Activated CD4-positive, alpha-beta T cell treated with anti-CD3 and anti-CD28 coated beads, Interleukin-2, amount 10 ng/mL, durations not matched to agents 7 days and 5 days (primary cell): ENCODE results near the gene DRD3. TPM values are rescaled to one million over a fixed set of nuclear protein-coding genes. Genes with fewer than 3 reads are reported as not detected.

Experiments
- CTCF ChIA-PET: fragments of 350-600 bp; sonication (Branson Sonifier 250); formaldehyde crosslinking; loops from one replicate; lab custom pipeline; 2021; ENCODE audit warnings: antibody characterized with exemption; lab: Charles Lee
- POLR2A ChIA-PET: fragments of 350-600 bp; sonication (Branson Sonifier 250); formaldehyde crosslinking; loops from one replicate; lab custom pipeline; 2021; ENCODE audit warnings: antibody characterized with exemption; lab: Charles Lee
- DNase-seq: peaks from one replicate; pipeline ENCODE4 v3.0.0-alpha.2; 2020
- H3K27ac Mint-ChIP-seq: one replicate; pipeline ENCODE4 v1.8.0; 2021; ENCODE audit warnings: mild to moderate bottlenecking, moderate library complexity, mixed read lengths
- H3K27me3 Mint-ChIP-seq: one replicate; pipeline ENCODE4 v1.8.0; 2021; ENCODE audit warnings: mixed read lengths
- H3K36me3 Mint-ChIP-seq: one replicate; pipeline ENCODE4 v1.8.0; 2021; ENCODE audit warnings: low read depth, mixed read lengths
- H3K4me1 Mint-ChIP-seq: one replicate; pipeline ENCODE4 v1.8.0; 2021; ENCODE audit warnings: mixed read lengths
- H3K4me3 Mint-ChIP-seq: one replicate; pipeline ENCODE4 v1.8.0; 2021; ENCODE audit warnings: mild to moderate bottlenecking, moderate library complexity, mixed read lengths
- H3K9me3 Mint-ChIP-seq: one replicate; pipeline ENCODE4 v1.8.0; 2021; ENCODE audit warnings: mixed read lengths
- total RNA-seq, 2 experiments: library from RNA; stranded (reverse); gene quantifications; one replicate each; pipeline ENCODE4 v1.2.3, GENCODE V29; 2021

Gene DRD3
- total RNA-seq, 2 experiments from 2014 or later: not detected

DNA sequence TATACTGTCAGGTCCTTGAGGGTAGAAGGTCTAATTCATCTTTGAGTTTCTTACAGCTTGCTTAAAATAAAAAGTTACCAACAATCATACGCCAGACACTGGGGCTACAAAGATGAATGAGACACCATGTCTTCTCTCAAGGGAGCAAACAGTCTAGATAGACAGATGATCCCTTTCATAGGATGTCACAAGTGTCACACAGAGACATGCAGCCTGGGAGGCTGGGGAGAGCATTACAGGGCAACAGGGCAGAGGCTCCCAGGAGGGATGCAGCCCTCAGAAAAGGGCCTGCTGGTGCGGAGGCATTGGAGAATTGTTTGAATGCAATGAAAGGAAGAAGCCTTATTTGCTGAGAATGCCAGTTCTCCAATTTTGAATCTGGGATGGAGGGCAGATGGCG, 39.0 kb downstream of the DRD3 start:
- no peak for DNase-seq
- H3K4me1 Mint-ChIP-seq: peaks cover under 1% of the 10 kb centered on the region
- no peak overlapping the region for H3K4me3 Mint-ChIP-seq
- no peak overlapping the region for H3K27ac Mint-ChIP-seq
- no peaks in the 10 kb centered on the region for H3K9me3 Mint-ChIP-seq
- ChIA-PET CTCF (no interaction called here), POLR2A (no interaction called here)
- no peaks in the 10 kb centered on the region for H3K27me3 Mint-ChIP-seq
- H3K36me3 Mint-ChIP-seq: no peaks in the 10 kb centered on the region

DNA sequence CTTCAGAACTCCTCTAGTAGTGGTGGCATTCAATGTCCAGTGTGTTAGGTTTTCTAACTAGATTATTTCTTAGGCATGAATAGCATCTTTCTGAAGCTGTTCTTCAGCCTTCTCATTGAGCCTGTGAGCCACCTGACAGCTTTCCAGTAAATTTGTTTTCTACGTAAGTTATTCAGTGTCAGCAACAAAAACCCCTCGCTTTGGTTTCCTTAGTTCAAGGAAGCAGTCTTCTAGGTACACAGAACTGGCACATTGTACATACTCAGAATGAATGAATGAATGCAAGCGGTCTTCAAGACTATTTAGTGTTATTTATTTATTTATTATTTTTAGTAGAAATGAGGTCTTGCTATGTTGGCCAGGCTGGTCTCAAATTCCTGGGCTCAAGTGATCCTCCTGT, 44.9 kb downstream of the DRD3 start:
- H3K36me3 Mint-ChIP-seq: peaks cover 3% of the 10 kb centered on the region
- CTCF ChIA-PET: interaction anchor here (0.6 kb wide), 1 partner anchor 397 kb away, joined by 3 read pairs; no protein-coding TSS in a partner anchor
- no peaks in the 10 kb centered on the region for H3K4me1 Mint-ChIP-seq
- H3K9me3 Mint-ChIP-seq: no peaks in the 10 kb centered on the region
- H3K27ac Mint-ChIP-seq: no peak overlapping the region
- H3K4me3 Mint-ChIP-seq: no peak overlapping the region
- POLR2A ChIA-PET: no interaction called here
- DNase-seq: no peak
- peaks cover 6% of the 10 kb centered on the region for H3K27me3 Mint-ChIP-seq

DNA sequence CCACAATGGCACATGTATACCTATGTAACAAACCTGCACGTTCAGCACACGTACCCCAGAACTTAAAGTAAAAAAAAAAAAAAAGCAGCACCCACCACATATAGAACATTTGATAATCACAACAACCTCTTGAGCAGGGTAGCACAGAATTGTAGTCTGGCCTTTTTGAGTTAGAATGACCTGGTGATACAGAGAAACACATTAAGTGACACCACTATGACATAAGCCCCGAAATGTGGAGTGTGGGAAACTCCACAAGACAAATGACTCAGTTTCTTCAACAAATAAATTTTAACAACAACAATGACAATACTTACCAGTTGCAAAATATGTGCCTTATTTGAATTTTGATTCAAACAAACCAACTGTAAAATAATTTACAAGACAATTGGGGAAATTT, 46.4 kb downstream of the DRD3 start:
- H3K27me3 Mint-ChIP-seq: peaks cover 6% of the 10 kb centered on the region
- no peaks in the 10 kb centered on the region for H3K9me3 Mint-ChIP-seq
- H3K4me3 Mint-ChIP-seq: no peak overlapping the region
- no peaks in the 10 kb centered on the region for H3K4me1 Mint-ChIP-seq
- ChIA-PET CTCF (no interaction called here), POLR2A (no interaction called here)
- no peak for DNase-seq
- no peak overlapping the region for H3K27ac Mint-ChIP-seq
- H3K36me3 Mint-ChIP-seq: peaks cover 3% of the 10 kb centered on the region

DNA sequence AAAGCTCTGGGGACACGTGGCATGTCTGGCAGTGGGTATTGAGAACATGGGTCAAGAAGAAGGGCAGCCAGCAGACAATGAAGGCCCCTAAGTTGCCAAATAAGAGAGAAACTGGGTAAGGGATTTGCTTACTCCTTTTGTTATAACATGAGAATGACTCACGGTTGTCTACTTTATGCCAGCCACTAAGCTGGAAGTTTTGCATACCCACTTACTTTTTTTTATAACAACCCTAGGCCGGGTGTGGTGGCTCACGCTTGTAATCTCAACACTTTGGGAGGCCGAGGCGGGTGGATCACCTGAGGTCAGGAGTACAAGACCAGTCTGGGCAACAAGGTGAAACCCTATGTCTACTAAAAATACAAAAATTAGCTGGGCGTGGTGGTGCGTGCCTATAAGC, 50.0 kb downstream of the DRD3 start:
- H3K9me3 Mint-ChIP-seq: no peaks in the 10 kb centered on the region
- H3K4me1 Mint-ChIP-seq: no peaks in the 10 kb centered on the region
- H3K4me3 Mint-ChIP-seq: no peak overlapping the region
- no peak for DNase-seq
- POLR2A ChIA-PET: interaction anchor here (0.6 kb wide), 1 partner anchor 12 kb away, joined by 5 read pairs; no protein-coding TSS in a partner anchor
- peaks cover 6% of the 10 kb centered on the region for H3K27me3 Mint-ChIP-seq
- H3K27ac Mint-ChIP-seq: peak overlapping the region; percentile 23
- CTCF ChIA-PET: no interaction called here
- peaks cover 3% of the 10 kb centered on the region for H3K36me3 Mint-ChIP-seq

DNA sequence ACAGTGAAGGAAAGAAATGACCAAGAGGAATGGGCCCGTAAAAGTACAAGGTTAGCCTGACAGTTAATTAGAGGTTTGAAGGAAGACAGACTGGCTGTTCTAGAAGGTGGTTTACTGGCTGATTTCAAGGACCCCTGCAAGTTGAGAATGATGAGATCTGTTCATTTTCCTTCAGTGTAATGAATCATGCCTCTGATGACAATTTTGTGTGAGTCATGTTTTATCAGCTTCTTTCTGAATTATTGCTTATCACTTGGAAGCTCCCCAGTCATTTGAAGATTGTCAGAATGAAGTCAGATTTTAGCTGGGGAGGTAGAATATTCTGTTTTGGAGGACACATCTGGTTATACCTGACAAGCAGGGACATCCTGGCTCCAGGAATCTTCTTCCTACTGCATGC, 50.6 kb downstream of the DRD3 start:
- Mint-ChIP-seq H3K36me3 (peaks cover 3% of the 10 kb centered on the region), H3K27me3 (peaks cover 8% of the 10 kb centered on the region), H3K4me3 (no peak overlapping the region), H3K9me3 (no peaks in the 10 kb centered on the region), H3K27ac (no peak overlapping the region), H3K4me1 (no peaks in the 10 kb centered on the region)
- ChIA-PET CTCF (no interaction called here), POLR2A (no interaction called here)
- DNase-seq: no peak

DNA sequence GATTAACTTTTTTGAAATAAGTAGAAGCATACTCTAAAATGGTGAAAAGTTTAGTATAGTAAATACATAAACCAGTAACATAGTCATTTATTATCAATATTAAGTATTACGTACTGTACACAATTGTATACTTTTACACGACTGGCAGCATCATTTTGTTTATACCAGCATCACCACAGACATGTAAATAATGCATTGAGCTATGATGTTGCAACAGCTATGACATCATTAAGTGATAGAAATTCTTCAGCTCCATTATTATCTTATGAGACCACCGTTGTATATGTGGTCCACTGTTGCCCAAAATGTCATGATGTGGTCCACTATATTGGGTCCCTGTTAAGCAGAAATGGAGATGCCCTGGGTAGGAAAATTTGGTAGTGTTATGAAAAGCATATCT, 51.3 kb downstream of the DRD3 start:
- CTCF ChIA-PET: interaction anchor here (0.9 kb wide), 1 partner anchor 15 kb away, joined by 3 read pairs; no protein-coding TSS in a partner anchor

DNA sequence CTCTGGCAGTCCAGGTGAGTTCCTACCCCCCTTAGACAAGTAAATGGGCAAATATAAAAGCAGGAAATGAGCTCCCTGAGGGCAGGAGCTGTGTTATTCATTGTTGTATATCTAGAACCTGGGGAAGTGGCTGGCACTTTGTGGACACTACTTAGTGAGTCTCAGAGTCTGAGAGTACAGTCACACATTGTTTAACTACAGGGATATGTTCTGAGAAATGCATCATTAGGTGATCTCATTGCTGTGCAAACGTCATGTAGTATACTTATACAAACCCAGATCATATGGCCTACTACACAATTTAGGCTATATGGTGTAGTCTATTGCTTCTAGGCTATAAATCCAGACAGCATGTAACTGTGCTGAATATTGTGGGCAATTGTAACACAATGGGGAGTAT, 52.4 kb downstream of the DRD3 start:
- H3K9me3 Mint-ChIP-seq: no peaks in the 10 kb centered on the region
- H3K4me1 Mint-ChIP-seq: no peaks in the 10 kb centered on the region
- no peak overlapping the region for H3K27ac Mint-ChIP-seq
- peaks cover 2% of the 10 kb centered on the region for H3K27me3 Mint-ChIP-seq
- no peak overlapping the region for H3K4me3 Mint-ChIP-seq
- CTCF ChIA-PET: interaction anchor here (0.9 kb wide), 1 partner anchor 14 kb away, joined by 3 read pairs; no protein-coding TSS in a partner anchor
- no peak for DNase-seq
- H3K36me3 Mint-ChIP-seq: no peaks in the 10 kb centered on the region
- POLR2A ChIA-PET: no interaction called here

More for the DNA sequence above, 51.3 kb downstream of the DRD3 start:
- Mint-ChIP-seq H3K27me3 (peaks cover 8% of the 10 kb centered on the region), H3K36me3 (peaks cover 3% of the 10 kb centered on the region), H3K27ac (no peak overlapping the region), H3K4me1 (no peaks in the 10 kb centered on the region), H3K9me3 (no peaks in the 10 kb centered on the region), H3K4me3 (no peak overlapping the region)
- no peak for DNase-seq
- POLR2A ChIA-PET: no interaction called here

DNA sequence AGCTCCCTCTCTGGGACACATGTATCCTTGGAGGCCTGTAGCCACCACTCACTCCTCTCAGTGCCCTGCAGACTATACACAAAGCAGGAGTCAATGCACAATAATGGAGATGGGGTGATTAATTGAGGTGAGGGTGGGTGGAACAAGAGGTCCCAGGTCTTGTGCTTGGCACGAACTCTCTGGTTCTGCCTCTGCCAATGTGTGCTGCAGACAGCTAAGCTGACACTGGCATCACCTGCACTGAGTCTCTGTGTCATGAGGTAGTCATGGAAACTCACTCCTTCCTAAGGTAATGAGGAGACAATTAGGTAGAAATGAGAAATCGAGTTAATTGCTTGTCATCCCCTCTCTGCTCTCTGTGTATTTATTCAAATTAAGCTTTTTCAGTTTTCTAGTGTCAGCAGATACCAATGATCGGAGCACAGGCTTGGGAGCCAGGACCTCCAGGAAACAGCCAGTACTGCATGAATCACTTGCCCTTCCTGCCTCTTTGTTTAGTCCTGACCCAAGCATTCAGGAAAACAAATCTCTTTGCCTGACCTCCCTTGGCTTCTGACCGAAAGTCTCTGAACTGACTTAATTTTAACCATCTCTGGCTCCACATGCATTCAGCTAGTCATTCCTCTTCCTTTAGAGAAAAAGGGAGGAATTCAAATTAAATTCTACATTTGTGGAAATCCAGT, 56.7 kb downstream of the DRD3 start:
- H3K27ac Mint-ChIP-seq: no peak overlapping the region
- peaks cover 2% of the 10 kb centered on the region for H3K27me3 Mint-ChIP-seq
- POLR2A ChIA-PET: no interaction called here
- H3K36me3 Mint-ChIP-seq: no peaks in the 10 kb centered on the region
- no peaks in the 10 kb centered on the region for H3K9me3 Mint-ChIP-seq
- no peaks in the 10 kb centered on the region for H3K4me1 Mint-ChIP-seq
- DNase-seq: no peak
- H3K4me3 Mint-ChIP-seq: no peak overlapping the region
- CTCF ChIA-PET: interaction anchor here (0.6 kb wide), 1 partner anchor 247 kb away, joined by 5 read pairs; no protein-coding TSS in a partner anchor

- H3K27ac Mint-ChIP-seq: no peak overlapping the region
- H3K9me3 Mint-ChIP-seq: no peaks in the 10 kb centered on the region
- ChIA-PET POLR2A (no interaction called here), CTCF (no interaction called here)
- no peak for DNase-seq
- no peak overlapping the region for H3K4me3 Mint-ChIP-seq
- no peaks in the 10 kb centered on the region for H3K4me1 Mint-ChIP-seq
- no peaks in the 10 kb centered on the region for H3K36me3 Mint-ChIP-seq
- peaks cover 2% of the 10 kb centered on the region for H3K27me3 Mint-ChIP-seq
Observed at GRCh38 chr3:114120211-114120610, 58.6 kb downstream of the DRD3 start.

DNA sequence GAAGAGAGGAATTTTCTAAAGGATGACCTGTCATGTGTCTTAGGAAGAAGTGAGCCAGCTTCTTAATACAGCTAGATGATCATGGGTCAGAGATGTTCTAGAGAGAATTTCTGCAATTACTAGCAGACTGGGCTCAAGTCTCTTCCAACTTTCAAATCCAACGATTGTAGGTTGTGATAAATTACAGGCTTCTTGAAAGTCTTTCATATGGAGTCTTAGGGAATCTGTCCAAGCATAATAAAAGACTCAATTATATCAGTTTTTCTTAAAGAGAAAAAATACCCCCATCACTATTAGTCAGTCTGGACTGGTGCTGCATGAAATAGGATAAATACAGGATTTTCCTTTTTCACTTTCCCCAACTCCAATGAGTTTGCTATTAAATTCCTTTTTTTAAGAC, 59.1 kb downstream of the DRD3 start:
- Mint-ChIP-seq H3K9me3 (no peaks in the 10 kb centered on the region), H3K4me1 (no peaks in the 10 kb centered on the region), H3K27ac (no peak overlapping the region), H3K4me3 (no peak overlapping the region), H3K27me3 (peaks cover 2% of the 10 kb centered on the region), H3K36me3 (no peaks in the 10 kb centered on the region)
- DNase-seq: no peak
- CTCF ChIA-PET: no interaction called here
- POLR2A ChIA-PET: no interaction called here

DNA sequence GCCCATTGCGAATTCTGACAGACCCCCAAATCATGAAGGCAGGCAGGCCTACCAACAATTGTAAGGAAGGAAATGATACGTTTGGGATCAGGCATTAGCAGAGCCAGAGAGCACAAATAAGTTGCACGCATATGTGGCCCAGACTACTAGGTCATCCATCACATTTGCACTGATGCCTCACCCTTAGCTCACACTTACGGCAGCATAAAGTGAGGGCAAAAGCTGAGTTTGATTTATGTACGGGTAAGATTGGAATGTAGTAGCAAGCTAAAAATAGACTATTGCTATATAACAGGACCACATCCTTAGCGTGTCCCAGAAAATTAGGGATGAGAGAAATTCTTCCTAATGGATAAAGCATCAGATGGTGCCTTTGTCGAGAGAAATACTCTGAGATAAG, 63.7 kb downstream of the DRD3 start:
- no peak overlapping the region for H3K4me3 Mint-ChIP-seq
- no peaks in the 10 kb centered on the region for H3K4me1 Mint-ChIP-seq
- ChIA-PET POLR2A (no interaction called here), CTCF (interaction anchor here (0.7 kb wide), 1 partner anchor 8 kb away, joined by 3 read pairs; no protein-coding TSS in a partner anchor)
- no peaks in the 10 kb centered on the region for H3K36me3 Mint-ChIP-seq
- H3K9me3 Mint-ChIP-seq: no peaks in the 10 kb centered on the region
- peaks cover 7% of the 10 kb centered on the region for H3K27me3 Mint-ChIP-seq
- H3K27ac Mint-ChIP-seq: no peak overlapping the region
- no peak for DNase-seq

- DNase-seq: no peak
- ChIA-PET POLR2A (no interaction called here), CTCF (no interaction called here)
- Mint-ChIP-seq H3K9me3 (no peaks in the 10 kb centered on the region), H3K4me3 (no peak overlapping the region), H3K4me1 (no peaks in the 10 kb centered on the region), H3K36me3 (no peaks in the 10 kb centered on the region), H3K27me3 (peaks cover 9% of the 10 kb centered on the region), H3K27ac (no peak overlapping the region)
Observed at GRCh38 chr3:114114719-114115118, 64.1 kb downstream of the DRD3 start.

DNA sequence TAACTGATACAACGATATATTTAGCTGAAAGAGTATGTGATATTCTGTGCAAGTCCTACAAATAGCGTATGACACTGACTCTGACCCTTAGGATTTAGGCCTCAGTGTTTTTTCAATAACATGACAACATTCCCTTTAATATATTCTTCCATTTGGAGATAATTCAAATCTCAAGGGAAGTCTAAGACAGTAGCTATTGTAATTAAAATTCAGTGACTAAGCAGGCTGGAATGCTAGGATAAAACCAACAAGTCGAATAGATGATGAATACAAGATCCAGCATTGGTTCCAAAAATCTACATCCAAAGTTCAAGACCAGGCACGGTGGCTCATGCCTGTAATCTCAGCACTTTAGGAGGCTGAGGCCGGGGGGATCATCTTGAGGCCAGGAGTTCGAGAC, 66.2 kb downstream of the DRD3 start:
- H3K27ac Mint-ChIP-seq: no peak overlapping the region

More for the DNA sequence above, 66.2 kb downstream of the DRD3 start:
- DNase-seq: no peak
- H3K27me3 Mint-ChIP-seq: peaks cover 14% of the 10 kb centered on the region
- POLR2A ChIA-PET: no interaction called here
- no peaks in the 10 kb centered on the region for H3K4me1 Mint-ChIP-seq
- no peaks in the 10 kb centered on the region for H3K36me3 Mint-ChIP-seq
- H3K4me3 Mint-ChIP-seq: no peak overlapping the region
- no peaks in the 10 kb centered on the region for H3K9me3 Mint-ChIP-seq
- CTCF ChIA-PET: interaction anchor here (1.0 kb wide), 1 partner anchor 14 kb away, joined by 3 read pairs; no protein-coding TSS in a partner anchor
